OCI-LY7 (cell line): ENCODE data around the gene PBX1. TPM values are rescaled to one million over a fixed set of nuclear protein-coding genes. Genes with fewer than 3 reads are reported as not detected.

Experiments
- BruUV-seq: library from RNA; stranded (reverse); fragments of 400-500 nt; replicated peaks from 2 replicates; lab custom pipeline; 2021; lab: Mats Ljungman, UMichigan
- CTCF ChIA-PET: fragments of 300-600 bp; sonication (Branson Sonifier 250); formaldehyde crosslinking; loops from one replicate; lab custom pipeline; 2022; ENCODE audit warnings: antibody characterized with exemption; ENCODE audit not compliant: unreplicated experiment; lab: Charles Lee
- POLR2A ChIA-PET: fragments of 300-600 bp; sonication (Branson Sonifier 250); formaldehyde crosslinking; loops from one replicate; lab custom pipeline; 2022; ENCODE audit warnings: antibody characterized with exemption; lab: Charles Lee
- DNase-seq: peaks from one replicate; pipeline ENCODE4 v3.0.0-alpha.2; 2015; ENCODE audit warnings: low spot score
- H2AFZ ChIP-seq: fragments of 200-600 bp; sonication (generic), shearing (Covaris generic); 2 replicates; pipeline ENCODE4 v1.6.1; 2014; ENCODE audit warnings: mild to moderate bottlenecking, antibody characterized with exemption, low read length, moderate library complexity
- H3K27ac ChIP-seq: fragments of 200-600 bp; sonication (generic); 2 replicates; pipeline ENCODE4 v1.5.1; 2014; ENCODE audit warnings: mixed run types, low read depth, mild to moderate bottlenecking, moderate library complexity, low read length, inconsistent platforms; ENCODE audit not compliant: poor library complexity, severe bottlenecking
- H3K36me3 ChIP-seq: fragments of 200-600 bp; sonication (generic); 2 replicates; pipeline ENCODE4 v1.6.1; 2014; ENCODE audit warnings: mild to moderate bottlenecking, antibody characterized with exemption, low read length, moderate library complexity, mixed read lengths; ENCODE audit not compliant: insufficient read depth
- H3K4me1 ChIP-seq: fragments of 200-600 bp; sonication (generic); 2 replicates; pipeline ENCODE4 v1.5.1; 2014; ENCODE audit warnings: mild to moderate bottlenecking, low read length; ENCODE audit not compliant: insufficient read depth, poor library complexity, severe bottlenecking
- H3K4me2 ChIP-seq: fragments of 200-600 bp; sonication (generic); 2 replicates; pipeline ENCODE4 v1.6.1; 2014; ENCODE audit warnings: mild to moderate bottlenecking, low read length
- H3K4me3 ChIP-seq: fragments of 200-600 bp; sonication (generic); 2 replicates; pipeline ENCODE4 v1.5.1; 2014; ENCODE audit warnings: mild to moderate bottlenecking, low read depth, low read length; ENCODE audit not compliant: poor library complexity, severe bottlenecking
- H3K79me2 ChIP-seq: fragments of 200-600 bp; sonication (generic); 2 replicates; pipeline ENCODE4 v1.6.1; 2016; ENCODE audit warnings: low read depth, mild to moderate bottlenecking, low read length, moderate library complexity, mixed read lengths; ENCODE audit not compliant: insufficient read depth
- H3K9me2 ChIP-seq: fragments of 200-600 bp; sonication (generic); 2 replicates; pipeline ENCODE4 v1.6.1; 2016; ENCODE audit warnings: mild to moderate bottlenecking, low read length, mixed read lengths; ENCODE audit not compliant: insufficient read depth
- H3K9me3 ChIP-seq: fragments of 200-600 bp; sonication (generic); 2 replicates; pipeline ENCODE4 v1.6.1; 2014; ENCODE audit warnings: mild to moderate bottlenecking, mixed run types, low read length, mixed read lengths
- H4K20me1 ChIP-seq: fragments of 200-600 bp; sonication (generic); 2 replicates; pipeline ENCODE4 v1.6.1; 2014; ENCODE audit warnings: mild to moderate bottlenecking, antibody characterized with exemption, low read length, moderate library complexity, mixed read lengths; ENCODE audit not compliant: insufficient read depth
- CTCF ChIP-seq: fragments of 200-600 bp; sonication (generic); conservative IDR thresholded peaks from 2 replicates; pipeline ENCODE4 v1.5.1; 2014; ENCODE audit warnings: mild to moderate bottlenecking, antibody characterized with exemption, low read length, moderate library complexity, mixed read lengths
- EZH2phosphoT487 ChIP-seq: fragments of 200-600 bp; sonication (generic); IDR thresholded peaks from 2 replicates; pipeline ENCODE4 v1.6.1; 2018; ENCODE audit warnings: low read depth, borderline replicate concordance, mild to moderate bottlenecking, mixed run types, antibody characterized with exemption, low read length, moderate library complexity, mixed read lengths
- intact Hi-C: fragments of 100-400 bp; cut with micrococcal nuclease; formaldehyde crosslinking; loops from one replicate; pipeline ENCODE4 v1.10.0; 2022; ENCODE audit not compliant: unreplicated experiment
- total RNA-seq, 2 experiments: library from RNA; depleted of rRNA in 1 of 2; stranded (reverse); fragments of >200 nt in 1 of 2; shearing (Covaris generic) in 1 of 2; gene quantifications; 2 replicates each; pipeline ENCODE4 v1.2.3, GENCODE V29; 2014 to 2022

PBX1 gene
- total RNA-seq, 2 experiments from 2014 or later = not detected

- no peaks in the 10 kb centered on the region for H3K79me2 ChIP-seq
- H3K4me1 ChIP-seq = no peaks in the 10 kb centered on the region
- DNase-seq = no peak
- intact Hi-C loops = no loop called here
- H3K4me2 ChIP-seq = no peak overlapping the region
- no peaks in the 10 kb centered on the region for H3K36me3 ChIP-seq
- no peaks in the 10 kb centered on the region for H4K20me1 ChIP-seq
- no peak for TF ChIP-seq EZH2phosphoT487
- TF ChIP-seq CTCF = no peak
- POLR2A ChIA-PET = no interaction called here
- BruUV-seq = no TSS peak
- no peak overlapping the region for H3K4me3 ChIP-seq
- no peaks in the 10 kb centered on the region for H3K9me2 ChIP-seq
- H3K27ac ChIP-seq = no peak overlapping the region
- CTCF ChIA-PET = no interaction called here
- no peak overlapping the region for H2AFZ ChIP-seq
- no peaks in the 10 kb centered on the region for H3K9me3 ChIP-seq
Measured at GRCh38 chr1:164771041-164771618, 212.1 kb downstream of the PBX1 start.

- Histone ChIP-seq H4K20me1 (no peaks in the 10 kb centered on the region), H3K4me3 (no peak overlapping the region), H3K9me2 (no peaks in the 10 kb centered on the region), H3K79me2 (no peaks in the 10 kb centered on the region), H3K4me1 (no peaks in the 10 kb centered on the region), H3K27ac (no peak overlapping the region), H3K36me3 (no peaks in the 10 kb centered on the region), H3K4me2 (no peak overlapping the region), H3K9me3 (no peaks in the 10 kb centered on the region), H2AFZ (no peak overlapping the region)
- TF ChIP-seq EZH2phosphoT487 (no peak), CTCF (no peak)
- DNase-seq = no peak
- POLR2A ChIA-PET = no interaction called here
- intact Hi-C loops = no loop called here
- no TSS peak for BruUV-seq
- CTCF ChIA-PET = no interaction called here
Measured at GRCh38 chr1:164771619-164772361, 212.8 kb downstream of the PBX1 start.

GRCh38 chr1:164772635-164773034 is 213.7 kb downstream of the PBX1 start:
- ChIA-PET POLR2A (no interaction called here), CTCF (no interaction called here)
- intact Hi-C loops = no loop called here
- Histone ChIP-seq H2AFZ (no peak overlapping the region), H4K20me1 (no peaks in the 10 kb centered on the region), H3K9me2 (no peaks in the 10 kb centered on the region), H3K4me3 (no peak overlapping the region), H3K27ac (no peak overlapping the region), H3K36me3 (no peaks in the 10 kb centered on the region), H3K4me2 (no peak overlapping the region), H3K4me1 (no peaks in the 10 kb centered on the region), H3K9me3 (no peaks in the 10 kb centered on the region), H3K79me2 (no peaks in the 10 kb centered on the region)
- BruUV-seq = no TSS peak
- no peak for TF ChIP-seq EZH2phosphoT487
- TF ChIP-seq CTCF = no peak
- no peak for DNase-seq
